Measurements from ENCODE around the gene CRLF1.

The CRLF1 gene

DNA sequence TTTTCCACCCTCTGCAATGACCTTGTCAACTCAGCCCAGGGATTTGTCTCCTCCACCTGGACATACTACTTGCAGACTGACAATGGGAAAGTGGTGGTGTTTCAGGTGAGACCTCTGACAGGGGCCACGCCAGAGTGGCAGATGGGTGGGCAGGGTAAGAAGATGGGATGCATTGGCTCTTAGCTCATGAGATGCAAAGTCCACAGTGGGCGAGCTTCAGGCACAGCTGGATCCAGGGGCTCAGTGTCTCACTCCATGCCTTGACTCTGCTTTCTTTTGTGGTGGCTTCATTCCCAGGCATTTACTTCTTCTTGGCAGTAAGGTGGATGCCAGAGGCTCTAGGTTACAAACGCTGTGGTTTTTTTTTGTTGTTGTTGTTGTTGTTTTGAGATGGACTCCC lies 9.4 kb upstream of the CRLF1 start:
- TF ChIP-seq POLR2AphosphoS5 (IDR thresholded peaks at IDR 0.05; ENCODE audit: low read depth, low read length): no peak

DNA sequence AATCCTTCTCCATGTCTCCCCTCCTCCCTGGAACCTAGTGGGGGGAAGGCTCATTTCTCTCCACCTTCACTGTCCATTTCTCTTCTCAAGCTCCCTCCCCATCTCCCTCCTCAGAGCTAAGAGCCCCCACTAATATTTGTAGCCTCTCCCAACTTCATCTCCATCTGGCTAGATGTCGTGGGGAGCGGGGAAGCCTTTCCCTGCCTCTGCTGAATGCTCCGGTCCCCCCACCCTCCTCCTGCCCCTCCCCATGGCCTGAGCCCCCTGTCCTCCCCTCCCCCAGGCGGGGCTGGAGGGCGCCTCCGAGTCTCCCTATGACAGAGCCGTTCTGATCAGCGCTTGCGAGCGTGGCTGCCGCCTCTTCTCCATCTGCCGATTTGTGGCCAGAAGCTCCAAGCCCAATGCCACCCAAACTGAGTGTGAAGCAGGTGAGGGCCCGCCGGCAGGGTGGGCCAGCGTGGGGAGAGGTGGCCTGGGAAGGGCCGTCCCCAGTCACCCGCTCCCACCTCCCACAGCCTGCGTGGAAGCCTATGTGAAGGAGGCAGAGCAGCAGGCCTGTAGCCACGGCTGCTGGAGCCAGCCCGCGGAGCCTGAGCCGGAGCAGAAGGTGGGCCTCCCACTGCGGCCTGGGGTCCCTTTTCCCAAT lies 7.1 kb upstream of the CRLF1 start:
- no peak for TF ChIP-seq TAF1 (IDR thresholded peaks at IDR 0.05; ENCODE audit: borderline replicate concordance, insufficient read depth, low read length)
- TF ChIP-seq, protein P1, sequence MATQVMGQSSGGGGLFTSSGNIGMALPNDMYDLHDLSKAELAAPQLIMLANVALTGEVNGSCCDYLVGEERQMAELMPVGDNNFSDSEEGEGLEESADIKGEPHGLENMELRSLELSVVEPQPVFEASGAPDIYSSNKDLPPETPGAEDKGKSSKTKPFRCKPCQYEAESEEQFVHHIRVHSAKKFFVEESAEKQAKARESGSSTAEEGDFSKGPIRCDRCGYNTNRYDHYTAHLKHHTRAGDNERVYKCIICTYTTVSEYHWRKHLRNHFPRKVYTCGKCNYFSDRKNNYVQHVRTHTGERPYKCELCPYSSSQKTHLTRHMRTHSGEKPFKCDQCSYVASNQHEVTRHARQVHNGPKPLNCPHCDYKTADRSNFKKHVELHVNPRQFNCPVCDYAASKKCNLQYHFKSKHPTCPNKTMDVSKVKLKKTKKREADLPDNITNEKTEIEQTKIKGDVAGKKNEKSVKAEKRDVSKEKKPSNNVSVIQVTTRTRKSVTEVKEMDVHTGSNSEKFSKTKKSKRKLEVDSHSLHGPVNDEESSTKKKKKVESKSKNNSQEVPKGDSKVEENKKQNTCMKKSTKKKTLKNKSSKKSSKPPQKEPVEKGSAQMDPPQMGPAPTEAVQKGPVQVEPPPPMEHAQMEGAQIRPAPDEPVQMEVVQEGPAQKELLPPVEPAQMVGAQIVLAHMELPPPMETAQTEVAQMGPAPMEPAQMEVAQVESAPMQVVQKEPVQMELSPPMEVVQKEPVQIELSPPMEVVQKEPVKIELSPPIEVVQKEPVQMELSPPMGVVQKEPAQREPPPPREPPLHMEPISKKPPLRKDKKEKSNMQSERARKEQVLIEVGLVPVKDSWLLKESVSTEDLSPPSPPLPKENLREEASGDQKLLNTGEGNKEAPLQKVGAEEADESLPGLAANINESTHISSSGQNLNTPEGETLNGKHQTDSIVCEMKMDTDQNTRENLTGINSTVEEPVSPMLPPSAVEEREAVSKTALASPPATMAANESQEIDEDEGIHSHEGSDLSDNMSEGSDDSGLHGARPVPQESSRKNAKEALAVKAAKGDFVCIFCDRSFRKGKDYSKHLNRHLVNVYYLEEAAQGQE (IDR thresholded peaks at IDR 0.05; ENCODE audit: insufficient read depth in 1 of 2, low read depth in 2 of 2, low read length in 2 of 2): no peak
- TF ChIP-seq POLR2AphosphoS5 (IDR thresholded peaks at IDR 0.05; ENCODE audit: low read depth, low read length): no peak
- TF ChIP-seq FOXP2 (optimal IDR thresholded peaks at IDR 0.05; ENCODE audit: borderline replicate concordance, extremely low read depth, extremely low read length, insufficient read depth): no peak
- TF ChIP-seq SIN3A (IDR thresholded peaks at IDR 0.05; ENCODE audit: borderline replicate concordance, insufficient read depth, low read length): no peak

DNA sequence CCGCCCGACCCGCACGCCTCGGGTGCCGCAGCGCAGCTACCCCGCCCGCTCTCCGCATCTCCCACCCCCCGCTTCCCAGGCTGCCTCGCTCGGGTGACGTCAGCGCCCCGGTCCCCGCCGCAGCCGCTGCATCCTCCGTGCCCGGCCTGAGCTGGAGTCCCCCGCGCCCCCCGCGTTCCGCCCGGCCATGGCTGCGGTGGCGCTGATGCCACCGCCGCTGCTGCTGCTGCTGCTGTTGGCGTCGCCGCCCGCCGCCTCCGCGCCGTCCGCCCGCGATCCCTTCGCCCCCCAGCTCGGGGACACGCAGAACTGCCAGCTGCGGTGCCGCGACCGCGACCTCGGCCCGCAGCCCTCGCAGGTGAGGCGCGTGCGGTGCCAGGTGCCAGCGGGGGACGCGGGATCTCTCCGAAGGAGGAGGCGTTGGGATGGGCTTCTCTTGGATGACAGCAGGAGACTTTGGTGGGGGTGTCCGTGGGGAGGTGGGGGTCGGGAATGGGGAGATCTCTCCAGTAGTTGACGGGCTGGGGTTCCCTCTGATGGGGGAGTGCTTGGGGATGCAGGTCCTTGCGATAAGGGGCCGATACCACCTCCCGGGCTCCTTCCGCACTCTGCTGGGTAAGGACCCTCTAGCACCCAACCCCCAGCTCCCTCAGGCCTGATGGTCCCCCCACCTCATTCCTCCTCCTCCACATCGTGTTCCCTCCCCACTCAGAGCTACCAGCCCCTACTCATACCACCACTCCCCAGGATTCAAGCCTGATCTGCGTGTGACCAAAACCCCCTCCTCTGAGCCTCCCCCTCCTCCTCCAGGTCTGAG lies 6.4 kb upstream of the CRLF1 start, which contains the start of gene TMEM59L:
Gene TMEM59L, plus strand, starts transcription at position 99 of the 817 bp plus-strand sequence. Its CDS starts 89 bp downstream, at position 188.
- TF ChIP-seq POLR2AphosphoS5 (IDR thresholded peaks at IDR 0.05; ENCODE audit: low read depth, low read length) (no peak), TAF1 (IDR thresholded peaks at IDR 0.05; ENCODE audit: borderline replicate concordance, insufficient read depth, low read length) (no peak)
- TF ChIP-seq, protein P1 (IDR thresholded peaks at IDR 0.05; ENCODE audit: insufficient read depth in 1 of 2, low read depth in 2 of 2, low read length in 2 of 2): no peak

- TF ChIP-seq SIN3A (IDR thresholded peaks at IDR 0.05; ENCODE audit: borderline replicate concordance, insufficient read depth, low read length) (no peak), TAF1 (IDR thresholded peaks at IDR 0.05; ENCODE audit: borderline replicate concordance, insufficient read depth, low read length) (no peak), FOXP2 (optimal IDR thresholded peaks at IDR 0.05; ENCODE audit: borderline replicate concordance, extremely low read depth, extremely low read length, insufficient read depth) (no peak), POLR2AphosphoS5 (IDR thresholded peaks at IDR 0.05; ENCODE audit: low read depth, low read length) (no peak)
- TF ChIP-seq, protein P1 (IDR thresholded peaks at IDR 0.05; ENCODE audit: insufficient read depth in 1 of 2, low read depth in 2 of 2, low read length in 2 of 2): no peak
Measured at GRCh38 chr19:18612051-18612771, 5.6 kb upstream of the CRLF1 start.

- TF ChIP-seq SIN3A (IDR thresholded peaks at IDR 0.05; ENCODE audit: borderline replicate concordance, insufficient read depth, low read length): no peak
- no peak for TF ChIP-seq POLR2AphosphoS5 (IDR thresholded peaks at IDR 0.05; ENCODE audit: low read depth, low read length)
- TF ChIP-seq, protein P1 (IDR thresholded peaks at IDR 0.05; ENCODE audit: insufficient read depth in 1 of 2, low read depth in 2 of 2, low read length in 2 of 2): no peak
- no peak for TF ChIP-seq FOXP2 (optimal IDR thresholded peaks at IDR 0.05; ENCODE audit: borderline replicate concordance, extremely low read depth, extremely low read length, insufficient read depth)
- TF ChIP-seq TAF1 (IDR thresholded peaks at IDR 0.05; ENCODE audit: borderline replicate concordance, insufficient read depth, low read length): no peak
Measured at GRCh38 chr19:18611327-18612050, 4.9 kb upstream of the CRLF1 start.

All from PFSK-1 (cell line).